Stimulated activated CD8-positive, alpha-beta memory T cell treated with anti-CD3 and anti-CD28 coated beads, Interleukin-4, amount 100 ng/mL, for 24 hours (primary cell): ENCODE measurements around the gene LRFN3.
"Not testable (repeated sequence)": the region's sequence is repeated elsewhere in the genome, so short reads cannot be mapped to it uniquely, and the experiment has no call there.

Source experiments
- DNase-seq: peaks from one replicate; pipeline ENCODE4 v3.0.0-alpha.2; 2020; ENCODE audit warnings: low read depth

Gene LRFN3

DNA sequence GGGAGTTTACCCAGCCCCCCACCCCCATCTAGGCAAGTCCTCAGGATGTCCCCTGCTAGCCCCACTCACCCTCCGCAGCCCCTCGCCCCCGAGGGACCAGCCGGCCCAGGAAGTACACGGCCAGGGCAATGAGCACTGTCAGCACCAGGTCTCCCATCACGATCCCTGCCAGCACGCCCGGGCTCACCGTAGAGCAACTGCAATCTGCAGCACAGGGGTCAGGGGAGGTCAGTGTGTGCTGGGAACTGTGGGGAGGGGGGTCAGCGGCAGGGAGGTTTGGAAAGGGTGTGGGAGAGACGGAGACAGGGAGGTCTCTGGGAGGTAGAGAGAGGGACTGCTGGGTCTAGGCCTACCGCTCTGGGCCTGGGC is 28.8 kb upstream of the LRFN3 start:
- DNase-seq = no peak

- no peak for DNase-seq
These were observed 28.1 kb upstream of the LRFN3 start, which contains the start of gene TYROBP for GRCh38 chr19:35908010-35908441. Gene TYROBP (minus strand): TSS chr19:35908295. CDS start chr19:35908228, 67 bp downstream.

- no peak for DNase-seq
These were observed 27.0 kb upstream of the LRFN3 start for GRCh38 chr19:35908973-35909683.

DNA sequence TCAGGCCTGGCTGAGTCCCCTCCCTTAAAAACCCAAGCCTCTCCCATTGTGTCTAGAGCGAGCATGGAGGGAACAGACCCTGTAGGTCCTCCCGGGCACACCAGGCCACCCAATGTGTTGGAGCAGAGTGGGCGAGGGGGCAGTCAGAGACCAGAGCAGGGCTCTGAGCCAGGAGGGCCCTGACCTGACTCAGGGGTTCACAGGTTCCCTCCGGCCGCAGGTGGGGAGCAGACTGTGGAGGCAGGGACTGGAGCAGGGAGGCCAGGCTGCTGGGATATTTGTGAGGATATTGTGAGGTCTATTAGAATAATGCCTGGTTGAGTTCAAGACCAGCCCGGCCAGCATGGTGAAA is 26.5 kb upstream of the LRFN3 start:
- no peak for DNase-seq

DNA sequence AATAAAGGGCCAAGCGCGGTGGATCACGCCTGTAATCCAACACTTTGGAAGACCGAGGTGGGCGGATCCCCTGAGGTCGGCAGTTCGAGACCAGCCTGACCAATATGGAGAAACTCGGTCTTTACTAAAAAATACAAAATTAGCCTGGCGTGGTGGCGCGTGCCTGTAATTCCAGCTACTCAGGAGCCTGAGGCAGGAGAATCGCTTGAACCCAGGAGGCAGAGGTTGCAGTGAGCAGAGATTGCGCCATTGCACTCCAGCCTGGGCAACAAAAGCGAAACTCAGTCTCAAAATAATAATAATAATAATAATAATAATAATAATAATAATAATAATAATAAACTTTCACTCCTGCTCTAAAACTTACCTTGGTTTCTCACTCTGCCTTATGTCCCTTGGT is 25.8 kb upstream of the LRFN3 start:
- DNase-seq = not testable (repeated sequence)

GRCh38 chr19:35911173-35911572 is 25.0 kb upstream of the LRFN3 start:
- no peak for DNase-seq

DNA sequence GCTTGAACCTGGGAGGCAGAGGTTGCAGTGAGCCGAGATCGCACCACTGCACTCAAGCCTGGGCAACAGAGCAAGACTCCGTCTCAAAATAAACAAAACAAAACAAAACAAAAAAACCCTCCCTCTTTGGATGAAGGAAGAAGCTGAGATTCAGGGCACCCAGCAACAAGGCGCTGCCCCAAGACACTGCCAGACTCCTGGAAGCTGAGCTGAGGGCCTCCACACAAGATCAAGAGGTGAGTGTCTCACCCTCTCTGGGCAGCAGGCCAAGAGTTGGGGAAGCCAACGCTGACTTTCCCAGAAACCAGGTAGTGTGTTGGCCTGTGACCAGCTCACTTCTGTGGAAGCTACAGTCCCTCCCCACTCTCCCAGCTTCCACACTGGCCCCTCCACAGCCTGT is 24.4 kb upstream of the LRFN3 start:
- no peak for DNase-seq

GRCh38 chr19:35913589-35913988 is 22.6 kb upstream of the LRFN3 start:
- no peak for DNase-seq

- DNase-seq = no peak
These were observed 20.7 kb upstream of the LRFN3 start for GRCh38 chr19:35915443-35915842.

DNA sequence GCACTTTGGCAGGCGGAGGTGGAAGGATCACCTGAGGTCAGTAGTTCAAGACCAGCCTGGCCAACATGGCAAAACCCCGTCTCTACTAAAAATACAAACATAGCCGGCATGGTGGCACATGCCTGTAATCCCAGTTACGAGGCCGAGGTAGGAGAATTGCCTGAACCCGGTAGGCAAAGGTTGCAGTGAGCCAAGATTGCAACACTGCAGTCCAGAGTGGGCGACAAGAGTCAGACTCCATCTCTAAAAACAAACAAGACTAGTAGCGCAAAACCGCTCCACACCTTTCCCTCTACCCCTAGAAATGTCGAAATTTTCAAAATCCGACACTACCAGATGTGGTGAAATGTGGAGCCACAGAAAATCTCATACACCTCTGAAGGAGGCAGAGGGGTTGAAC is 16.9 kb upstream of the LRFN3 start:
- no peak for DNase-seq

GRCh38 chr19:35921012-35921411 is 15.2 kb upstream of the LRFN3 start:
- no peak for DNase-seq

DNA sequence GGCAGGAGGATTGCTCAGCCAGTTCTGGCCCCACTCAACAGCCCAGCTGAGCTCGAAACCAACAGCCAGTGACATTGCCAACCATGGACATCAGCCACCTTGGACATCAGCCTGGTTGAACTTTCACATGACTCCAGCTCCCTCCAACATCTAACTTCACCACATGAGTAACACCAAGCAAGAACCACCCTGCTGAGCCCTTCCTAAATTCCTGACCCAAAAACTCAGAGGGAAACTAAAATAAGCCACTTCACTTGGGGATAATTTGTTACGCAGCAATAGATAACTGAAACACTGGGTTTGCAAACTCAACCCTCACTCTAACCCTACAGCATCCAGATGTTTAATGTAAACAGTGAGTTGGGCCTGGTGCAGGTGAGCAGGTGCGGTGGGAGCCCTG is 10.7 kb upstream of the LRFN3 start:
- DNase-seq = no peak

DNA sequence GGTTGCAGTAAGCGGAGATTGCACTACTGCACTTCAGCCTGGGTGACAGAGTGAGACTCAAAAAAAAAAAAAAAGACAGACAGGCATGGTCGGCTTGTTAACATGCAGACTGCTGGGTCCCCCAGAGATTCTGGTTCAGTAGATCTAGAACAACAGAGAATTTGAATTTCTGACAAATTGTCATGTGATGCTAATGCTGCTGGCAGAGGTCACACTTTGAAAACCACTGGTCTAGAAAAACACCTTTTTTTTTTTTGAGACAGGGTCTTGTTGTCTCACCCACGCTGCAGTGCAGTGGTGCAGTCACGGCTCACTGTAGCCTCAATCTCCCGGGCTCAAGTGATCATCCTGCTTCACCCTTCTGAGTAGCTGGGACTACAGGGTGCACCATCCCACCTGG is 7.7 kb upstream of the LRFN3 start:
- no peak for DNase-seq

- DNase-seq = no peak
These were observed 6.3 kb upstream of the LRFN3 start for GRCh38 chr19:35929876-35930275.

DNA sequence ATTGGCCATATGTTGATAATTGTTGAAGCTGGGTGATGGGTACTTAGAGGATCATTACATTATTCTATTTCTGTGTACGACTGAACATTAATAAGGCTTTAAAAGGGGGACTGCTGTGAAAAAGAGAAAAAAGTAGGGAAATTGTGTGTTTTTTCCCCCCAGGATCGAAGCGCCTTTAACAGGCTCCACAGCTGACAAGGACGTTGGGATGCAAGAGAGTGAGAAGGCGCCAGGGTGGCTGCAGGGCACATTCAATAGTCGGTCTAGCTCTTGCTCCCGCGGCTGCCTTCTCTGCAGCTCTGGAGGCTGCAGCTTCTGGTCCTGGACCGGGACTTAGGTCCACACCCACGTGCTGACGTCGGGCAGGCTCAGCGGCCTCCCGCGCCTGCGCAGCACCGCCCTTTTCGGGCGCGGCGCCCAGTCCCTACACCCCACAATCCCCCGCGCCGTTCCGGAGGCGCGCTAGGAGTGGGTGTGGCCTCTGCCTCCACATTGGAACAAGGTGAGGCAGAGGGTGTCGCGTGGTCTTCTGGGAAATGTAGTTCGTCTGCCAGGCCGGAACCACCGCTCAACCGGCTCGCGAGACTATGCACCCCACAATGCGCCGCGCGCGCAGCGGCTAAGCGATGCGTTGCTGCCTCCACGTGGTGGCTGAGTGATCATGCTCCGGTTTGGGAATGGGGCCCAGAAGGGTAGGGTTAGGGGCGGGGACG is 4.9 kb upstream of the LRFN3 start:
- peak; percentile 98 for DNase-seq

- DNase-seq = no peak
These were observed 4.3 kb upstream of the LRFN3 start for GRCh38 chr19:35931874-35932202.

DNA sequence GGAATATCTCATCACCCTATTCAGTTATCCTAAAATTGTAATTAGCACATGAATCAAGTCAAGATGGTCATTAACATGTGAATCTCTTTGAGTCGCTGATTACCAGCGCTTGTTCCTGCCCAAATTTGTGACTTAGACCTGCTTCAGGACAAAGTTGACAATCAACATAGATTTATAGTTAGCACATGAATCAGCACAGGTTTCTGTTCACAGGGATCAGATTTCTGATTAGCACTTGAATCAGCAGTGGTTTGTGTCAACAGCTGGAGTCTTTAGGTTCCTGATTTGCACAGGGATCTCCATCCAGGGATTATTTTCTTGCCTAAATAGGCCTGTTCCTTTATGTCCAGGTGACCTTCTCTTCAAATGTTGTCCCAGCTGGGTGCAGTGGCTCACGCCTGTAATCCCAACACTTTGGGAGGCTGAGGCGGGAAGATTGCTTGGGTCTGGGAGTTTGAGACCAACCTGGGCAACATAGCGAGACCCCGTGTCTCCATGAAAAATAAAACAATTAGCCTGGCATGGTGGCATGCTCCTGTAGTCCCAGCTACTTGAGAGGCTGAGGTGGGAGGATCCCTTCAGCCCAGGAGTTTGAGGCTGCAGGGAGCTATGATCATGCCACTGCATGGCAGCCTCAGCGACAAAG is 3.8 kb upstream of the LRFN3 start:
- DNase-seq = no peak

GRCh38 chr19:35936738-35937268 is 629 bp downstream of the LRFN3 start:
- no peak for DNase-seq

DNA sequence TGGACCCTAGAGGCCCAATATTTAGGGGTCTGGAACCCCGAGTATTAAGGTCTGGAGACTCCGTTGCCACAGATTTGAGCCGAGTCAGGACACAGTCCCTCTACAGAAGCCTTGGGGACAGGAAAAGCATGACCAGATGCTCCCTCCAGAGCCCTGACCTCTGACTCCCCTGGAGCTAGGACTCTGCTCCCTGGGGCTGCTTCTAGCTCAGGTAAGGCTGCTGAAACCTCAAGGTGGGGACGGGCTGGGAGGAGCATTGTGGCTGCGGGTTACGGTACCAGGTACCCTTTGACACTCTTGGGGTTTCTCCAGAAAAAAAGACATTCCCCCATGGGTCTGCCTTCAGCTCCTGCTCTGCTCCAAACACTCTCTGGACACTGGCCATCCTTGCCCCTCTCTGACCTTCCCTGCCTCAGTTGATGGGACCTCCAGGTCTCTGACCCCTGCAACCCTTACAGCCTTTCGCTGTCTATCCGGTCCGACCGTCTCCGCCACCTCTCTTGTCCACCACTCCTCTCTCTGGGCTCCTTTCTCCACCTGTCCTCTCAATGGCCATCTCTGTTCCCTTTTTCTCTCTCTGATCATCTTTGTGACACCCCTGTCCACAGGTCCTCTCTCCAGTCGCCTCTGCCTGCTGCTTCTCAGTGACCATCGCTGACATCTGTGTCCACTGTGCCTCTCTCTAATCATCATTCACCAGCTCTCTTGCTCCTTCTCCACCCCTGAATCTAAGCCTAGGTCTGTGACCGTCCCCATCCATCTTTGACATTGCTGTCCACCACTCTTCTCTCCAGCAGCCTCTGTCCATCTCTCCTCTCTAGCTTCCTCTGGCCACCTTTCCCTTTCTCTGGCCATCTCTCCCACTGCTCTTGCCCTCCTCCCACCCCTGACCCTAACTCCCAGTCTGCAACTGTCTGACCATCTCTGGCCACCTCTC is 1.4 kb downstream of the LRFN3 start:
- no peak for DNase-seq

DNA sequence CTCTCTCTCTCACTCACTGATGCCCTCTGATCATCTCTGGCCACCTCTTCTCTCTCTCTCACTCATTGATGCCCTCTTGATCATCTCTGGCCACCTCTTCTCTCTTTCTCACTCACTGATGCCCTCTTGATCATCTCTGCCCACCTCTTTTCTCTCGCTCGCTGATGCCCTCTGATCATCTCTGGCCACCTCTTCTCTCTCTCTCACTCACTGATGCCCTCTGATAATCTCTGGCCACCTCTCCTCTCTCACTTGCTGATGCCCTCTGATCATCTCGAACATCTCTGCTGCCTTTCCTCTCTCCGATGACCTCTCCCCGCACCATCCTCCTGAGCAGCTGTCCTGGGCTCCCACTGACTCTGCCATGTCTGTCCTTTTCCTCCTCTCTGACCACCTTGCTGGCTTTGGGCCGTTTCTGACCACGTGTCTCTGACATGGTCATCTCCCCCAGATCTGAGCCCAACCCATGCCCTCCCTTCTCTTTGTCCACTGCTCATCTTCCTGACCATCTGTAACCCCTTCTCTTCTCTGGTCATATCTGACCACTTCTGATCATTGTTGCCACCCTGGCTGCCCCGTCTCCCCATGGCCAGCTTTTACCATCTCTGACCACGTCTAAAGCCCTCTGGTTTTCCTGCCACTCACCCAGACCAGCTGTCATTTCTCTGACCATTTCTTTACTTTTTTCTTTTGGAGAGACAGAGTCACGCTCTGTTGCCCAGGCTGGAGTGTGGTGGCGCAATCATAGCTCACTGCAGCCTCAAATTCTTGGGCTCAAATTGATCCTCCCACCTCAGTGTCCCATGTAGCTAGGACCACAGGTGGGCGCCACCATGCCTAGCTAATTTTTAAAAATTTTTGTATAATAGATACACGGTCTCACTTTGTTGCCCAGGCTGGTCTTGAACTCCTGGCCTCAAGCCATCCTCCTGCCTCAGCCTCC is 2.4 kb downstream of the LRFN3 start:
- no peak for DNase-seq
